KMS-11 (cell line): ENCODE data around the gene IL17C.
"Not testable (repeated sequence)": the region's sequence is repeated elsewhere in the genome, so short reads cannot be mapped to it uniquely, and the experiment has no call there.

Experiments used
- H2AFZ ChIP-seq: fragments of 200-600 bp; sonication (generic); 2 replicates; pipeline ENCODE4 v1.6.1; 2016; ENCODE audit warnings: antibody characterized with exemption, mixed run types, low read depth
- H3K27ac ChIP-seq: fragments of 200-600 bp; sonication (generic); 2 replicates; pipeline ENCODE4 v1.6.1; 2016; ENCODE audit warnings: mild to moderate bottlenecking, mixed run types
- H3K27me3 ChIP-seq: fragments of 200-600 bp; sonication (generic); 2 replicates; pipeline ENCODE4 v1.6.1; 2017; ENCODE audit warnings: mild to moderate bottlenecking, low read depth, mixed run types, moderate library complexity; ENCODE audit not compliant: insufficient read depth
- H3K36me3 ChIP-seq: fragments of 200-600 bp; sonication (generic); 2 replicates; pipeline ENCODE4 v1.6.1; 2017; ENCODE audit warnings: mild to moderate bottlenecking, mixed run types; ENCODE audit not compliant: insufficient read depth
- H3K4me1 ChIP-seq: fragments of 200-600 bp; sonication (generic); 2 replicates; pipeline ENCODE4 v1.6.1; 2016; ENCODE audit warnings: mild to moderate bottlenecking, low read depth, mixed run types; ENCODE audit not compliant: poor library complexity, severe bottlenecking
- H3K4me2 ChIP-seq: fragments of 200-600 bp; sonication (generic); 2 replicates; pipeline ENCODE4 v1.7.0; 2016; ENCODE audit warnings: mild to moderate bottlenecking, mixed run types
- H3K4me3 ChIP-seq: fragments of 200-600 bp; sonication (generic); IDR thresholded peaks from 2 replicates; pipeline ENCODE4 v1.6.1; 2017; ENCODE audit warnings: low read depth, low read length, mixed read lengths; ENCODE audit not compliant: insufficient read depth
- H3K79me2 ChIP-seq: fragments of 200-600 bp; sonication (generic); 2 replicates; pipeline ENCODE4 v1.6.1; 2016; ENCODE audit warnings: low read depth, mixed run types; ENCODE audit not compliant: insufficient read depth
- H3K9ac ChIP-seq: fragments of 200-600 bp; sonication (generic); 2 replicates; pipeline ENCODE4 v1.6.1; 2016; ENCODE audit warnings: mild to moderate bottlenecking, mixed run types
- H4K20me1 ChIP-seq: fragments of 200-600 bp; sonication (generic); 2 replicates; pipeline ENCODE4 v1.6.1; 2016; ENCODE audit warnings: mild to moderate bottlenecking, mixed run types; ENCODE audit not compliant: insufficient read depth
- CTCF ChIP-seq: fragments of 200-600 bp; sonication (generic); conservative IDR thresholded peaks from 2 replicates; pipeline ENCODE4 v1.6.1; 2017; ENCODE audit warnings: low read depth, mild to moderate bottlenecking, antibody characterized with exemption, low read length, moderate library complexity, mixed read lengths

Gene IL17C

GRCh38 chr16:88605186-88606147, 32.9 kb upstream of the IL17C start:
- TF ChIP-seq CTCF: no peak

GRCh38 chr16:88606148-88606757, 32.1 kb upstream of the IL17C start:
- no peak for TF ChIP-seq CTCF
- H2AFZ ChIP-seq: no peak overlapping the region
- H3K79me2 ChIP-seq: no peaks in the 10 kb centered on the region
- H3K36me3 ChIP-seq: no peaks in the 10 kb centered on the region; the same call in 1 of the 2 replicates
- no peak overlapping the region for H3K27ac ChIP-seq
- H4K20me1 ChIP-seq: no peaks in the 10 kb centered on the region
- no peak overlapping the region for H3K4me3 ChIP-seq
- H3K9ac ChIP-seq: no peak overlapping the region
- H3K4me1 ChIP-seq: no peaks in the 10 kb centered on the region
- H3K27me3 ChIP-seq: no peaks in the 10 kb centered on the region
- H3K4me2 ChIP-seq: no peak overlapping the region

More at GRCh38 chr16:88605186-88606147, 32.9 kb upstream of the IL17C start:
- Histone ChIP-seq H3K4me1 (no peaks in the 10 kb centered on the region), H2AFZ (no peak overlapping the region), H3K27me3 (no peaks in the 10 kb centered on the region), H3K4me3 (no peak overlapping the region), H3K4me2 (no peak overlapping the region), H3K79me2 (no peaks in the 10 kb centered on the region), H4K20me1 (no peaks in the 10 kb centered on the region), H3K9ac (no peak overlapping the region), H3K27ac (no peak overlapping the region), H3K36me3 (no peaks in the 10 kb centered on the region; the same call in 1 of the 2 replicates)

- TF ChIP-seq CTCF: no peak
- Histone ChIP-seq H3K4me3 (no peak overlapping the region), H3K36me3 (no peaks in the 10 kb centered on the region; the same call in 1 of the 2 replicates), H4K20me1 (no peaks in the 10 kb centered on the region), H3K79me2 (no peaks in the 10 kb centered on the region), H3K9ac (no peak overlapping the region), H3K4me2 (no peak overlapping the region), H2AFZ (no peak overlapping the region), H3K27ac (no peak overlapping the region), H3K27me3 (no peaks in the 10 kb centered on the region), H3K4me1 (no peaks in the 10 kb centered on the region)
Measured at GRCh38 chr16:88608076-88608475, 30.3 kb upstream of the IL17C start.

GRCh38 chr16:88609426-88609825, 28.9 kb upstream of the IL17C start:
- H3K27me3 ChIP-seq, H3K79me2 ChIP-seq, H3K36me3 ChIP-seq, H3K9ac ChIP-seq, H4K20me1 ChIP-seq, H3K4me3 ChIP-seq, H2AFZ ChIP-seq, H3K4me2 ChIP-seq, H3K27ac ChIP-seq, H3K4me1 ChIP-seq: not testable (repeated sequence)
